ENCODE data around the gene TPPP3.

Gene TPPP3

GRCh38 chr16:67393111-67393787, at the start of gene TPPP3:
Gene TPPP3, minus strand, starts transcription at chr16:67393498. Its CDS starts 2,387 bp downstream, at chr16:67391111.
- peak; percentile 68 for DNase-seq

GRCh38 chr16:67442581-67443255, 49.4 kb upstream of the TPPP3 start:
- DNase-seq = no peak

- no peak for DNase-seq
Observed at GRCh38 chr16:67441907-67442306, 48.6 kb upstream of the TPPP3 start.

GRCh38 chr16:67441271-67441753, 48.0 kb upstream of the TPPP3 start:
- peak; percentile 93 for DNase-seq

- no peak for DNase-seq
Observed at GRCh38 chr16:67438824-67439393, 45.6 kb upstream of the TPPP3 start.

- no peak for DNase-seq
Observed at GRCh38 chr16:67438098-67438791, 44.9 kb upstream of the TPPP3 start.

GRCh38 chr16:67437513-67437912, 44.2 kb upstream of the TPPP3 start:
- DNase-seq = no peak

GRCh38 chr16:67436640-67437193, 43.4 kb upstream of the TPPP3 start:
- DNase-seq = no peak

- DNase-seq = no peak
Observed at GRCh38 chr16:67435758-67436164, 42.5 kb upstream of the TPPP3 start.

GRCh38 chr16:67433131-67433719, 39.9 kb upstream of the TPPP3 start:
- no peak for DNase-seq

- no peak for DNase-seq
Observed at GRCh38 chr16:67432506-67432890, 39.2 kb upstream of the TPPP3 start.

GRCh38 chr16:67431775-67432505, 38.6 kb upstream of the TPPP3 start:
- peak; percentile 24 for DNase-seq

GRCh38 chr16:67430977-67431774, 37.9 kb upstream of the TPPP3 start, which contains the start of gene HSD11B2:
Gene HSD11B2, plus strand, starts transcription at chr16:67431121. Its CDS starts 128 bp downstream, at chr16:67431249.
- peak; percentile 48 for DNase-seq

GRCh38 chr16:67430504-67430976, 37.2 kb upstream of the TPPP3 start:
- DNase-seq = peak; percentile 56

GRCh38 chr16:67429799-67430503, 36.7 kb upstream of the TPPP3 start:
- DNase-seq = no peak

- DNase-seq = no peak
Observed at GRCh38 chr16:67429053-67429798, 35.9 kb upstream of the TPPP3 start.

GRCh38 chr16:67428146-67428731, 34.9 kb upstream of the TPPP3 start:
- peak; percentile 76 for DNase-seq

- no peak for DNase-seq
Observed at GRCh38 chr16:67426950-67427349, 33.7 kb upstream of the TPPP3 start.

GRCh38 chr16:67426022-67426421, 32.7 kb upstream of the TPPP3 start:
- no peak for DNase-seq
